HG02938 (cell line): ENCODE results near the gene PTEN.
"Not testable (repeated sequence)": the region's sequence is repeated elsewhere in the genome, so short reads cannot be mapped to it uniquely, and the experiment has no call there.

ENCODE experiments used
- ATAC-seq: cut with Tn5 transposase; IDR thresholded peaks from one replicate; pipeline ENCODE4 v1.9.1; 2021; ENCODE audit warnings: mild to moderate bottlenecking, moderate library complexity; ENCODE audit not compliant: unreplicated experiment

Gene PTEN

GRCh38 chr10:87844837-87845623 lies 18.4 kb upstream of the PTEN start:
- no peak for ATAC-seq

DNA sequence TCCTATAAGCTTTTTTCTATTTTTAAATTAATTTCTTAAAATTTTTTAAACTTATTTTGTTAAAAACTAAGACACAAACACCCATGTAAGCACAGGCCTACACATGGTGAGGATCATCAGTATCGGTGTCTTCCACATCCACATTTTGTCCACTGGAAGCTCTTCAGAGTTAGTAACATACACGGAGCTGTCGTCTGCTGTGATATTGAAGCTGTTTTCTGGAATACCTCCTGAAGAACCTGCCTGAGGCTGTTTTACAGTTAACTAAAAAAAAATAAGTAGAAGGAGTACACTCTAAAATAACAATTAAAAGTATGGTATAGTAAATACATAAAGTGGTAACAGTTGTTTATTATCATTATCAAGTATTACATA lies 17.8 kb upstream of the PTEN start:
- ATAC-seq = no peak

- ATAC-seq = no peak
These were observed 17.4 kb upstream of the PTEN start for GRCh38 chr10:87846023-87846422.

DNA sequence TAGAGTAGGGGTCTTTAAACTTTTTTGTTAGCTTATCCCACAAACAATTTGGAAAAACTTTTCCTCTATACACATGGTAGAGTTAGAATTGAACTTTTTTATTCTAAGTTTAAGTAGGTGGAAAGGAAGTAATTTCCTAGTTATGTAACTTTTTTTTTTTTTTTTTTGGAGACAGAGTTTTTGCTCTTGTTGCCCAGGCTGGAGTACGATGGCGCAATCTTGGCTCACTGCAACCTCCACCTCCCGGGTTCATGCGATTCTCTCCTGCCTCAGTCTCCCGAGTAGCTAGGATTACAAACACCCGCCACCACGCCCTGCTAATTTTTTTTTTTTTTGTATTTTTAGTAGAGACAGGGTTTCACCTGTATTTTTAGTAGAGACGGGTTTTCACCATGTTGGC lies 16.7 kb upstream of the PTEN start:
- not testable (repeated sequence) for ATAC-seq

DNA sequence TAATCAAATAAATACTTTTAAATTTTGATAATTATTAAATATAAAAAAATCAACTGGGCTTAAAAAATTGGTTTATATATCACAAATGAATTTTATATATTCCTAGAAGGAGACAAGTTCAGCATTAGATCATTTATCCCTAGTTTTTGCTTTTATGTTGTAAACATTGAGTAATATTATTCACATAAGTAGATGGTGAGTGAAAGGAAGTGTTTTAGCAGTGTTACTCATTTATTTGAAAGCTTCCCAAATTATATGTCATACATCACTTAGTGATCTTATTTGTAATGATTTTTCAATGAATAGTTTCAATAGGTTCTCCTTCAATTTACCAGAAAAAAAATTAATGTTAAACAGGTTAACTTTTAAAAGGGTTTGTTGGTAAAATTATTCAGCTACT lies 15.9 kb upstream of the PTEN start:
- ATAC-seq = no peak

DNA sequence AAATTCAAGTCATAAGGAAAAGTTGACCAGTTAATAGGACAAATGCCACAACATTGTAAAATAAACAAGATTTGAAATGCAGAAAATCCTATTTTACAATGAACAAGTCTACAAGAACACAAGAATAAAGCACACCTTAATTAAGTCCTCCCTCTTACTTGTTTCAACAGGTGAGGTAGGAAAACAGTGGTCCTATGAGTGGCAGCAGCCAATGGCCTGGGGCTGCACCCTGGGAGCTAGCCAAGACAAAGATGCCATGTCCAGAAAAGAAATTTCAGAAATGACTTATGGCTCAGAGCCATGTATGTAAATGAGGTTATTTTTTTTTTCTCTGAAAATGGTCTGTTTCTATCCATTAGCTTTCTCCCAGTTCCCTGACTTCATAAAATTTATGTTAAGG lies 14.4 kb upstream of the PTEN start:
- no peak for ATAC-seq

GRCh38 chr10:87850742-87851205 lies 12.7 kb upstream of the PTEN start:
- ATAC-seq = no peak

DNA sequence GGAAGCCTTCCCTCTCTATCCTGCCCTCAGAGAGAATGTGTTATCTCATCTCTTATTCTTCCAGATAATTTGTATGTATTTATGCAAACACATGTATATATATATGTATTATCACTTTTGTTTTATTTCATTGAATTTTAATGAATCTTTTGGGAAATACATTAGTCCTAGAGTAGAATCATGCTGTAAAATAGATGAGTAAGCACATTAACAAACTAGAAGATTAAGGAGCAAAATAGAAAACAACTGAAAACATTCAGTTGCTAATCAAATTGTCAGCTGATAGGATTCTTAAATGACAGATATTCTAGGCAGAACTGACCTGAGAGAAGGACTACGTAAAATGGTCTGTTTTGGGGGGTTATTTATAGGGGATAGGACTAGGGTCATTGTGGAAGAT lies 11.3 kb upstream of the PTEN start:
- ATAC-seq = no peak

- ATAC-seq = not testable (repeated sequence)
These were observed 8.2 kb upstream of the PTEN start for GRCh38 chr10:87855247-87855646.

DNA sequence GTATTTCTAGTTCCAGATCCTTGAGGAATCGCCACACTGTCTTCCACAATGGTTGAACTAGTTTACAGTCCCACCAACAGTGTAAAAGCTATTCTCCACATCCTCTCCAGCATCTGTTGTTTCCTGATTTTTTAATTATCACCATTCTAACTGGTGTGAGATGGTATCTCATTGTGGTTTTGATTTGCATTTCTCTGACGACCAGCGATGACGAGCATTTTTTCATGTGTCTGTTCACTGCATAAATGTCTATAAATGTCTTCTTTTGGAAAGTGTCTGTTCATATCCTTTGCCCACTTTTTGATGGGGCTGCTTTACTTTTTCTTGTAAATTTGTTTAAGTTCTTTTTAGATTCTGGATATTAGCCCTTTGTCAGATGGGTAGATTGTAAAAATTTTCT lies 7.8 kb upstream of the PTEN start:
- ATAC-seq = not testable (repeated sequence)

- ATAC-seq = no peak
These were observed 3.1 kb upstream of the PTEN start for GRCh38 chr10:87860156-87860795.

GRCh38 chr10:87860816-87861403 lies 2.5 kb upstream of the PTEN start:
- no peak for ATAC-seq

- peak; percentile 14 for ATAC-seq
These were observed 1.9 kb upstream of the PTEN start for GRCh38 chr10:87861566-87861952.

GRCh38 chr10:87861953-87862678 lies 1.3 kb upstream of the PTEN start:
- peak; percentile 49 for ATAC-seq

- peak; percentile 20 for ATAC-seq
These were observed 759 bp upstream of the PTEN start for GRCh38 chr10:87862679-87863052.

GRCh38 chr10:87863951-87864495 lies 598 bp downstream of the PTEN start:
- ATAC-seq = not testable (repeated sequence)

- no peak for ATAC-seq
These were observed 1.2 kb downstream of the PTEN start for GRCh38 chr10:87864496-87865059.

GRCh38 chr10:87865241-87865881 lies 1.9 kb downstream of the PTEN start:
- ATAC-seq = no peak

- ATAC-seq = no peak
These were observed 3.1 kb downstream of the PTEN start for GRCh38 chr10:87866412-87866974.

DNA sequence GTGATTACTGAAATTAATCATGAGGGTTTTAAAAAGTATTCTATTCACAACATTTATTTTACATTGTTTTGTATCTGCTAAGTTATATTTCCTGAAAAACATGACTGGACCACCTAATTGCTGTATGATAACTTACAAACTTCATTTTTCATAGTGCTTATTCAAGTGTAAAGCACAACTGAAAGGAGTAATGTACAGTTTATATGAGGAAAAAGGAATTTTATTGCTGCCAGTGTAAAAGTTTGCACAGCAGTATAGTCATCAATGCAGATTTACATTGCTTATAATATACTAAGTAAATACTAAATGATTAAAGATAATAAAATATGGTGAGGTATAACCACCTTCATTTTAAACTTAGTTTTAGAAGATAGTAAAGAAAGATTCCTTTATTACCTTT lies 4.0 kb downstream of the PTEN start:
- ATAC-seq = no peak
